Measurements from ENCODE around the gene SLC25A29. TPM values are rescaled to one million over a fixed set of nuclear protein-coding genes. Genes with fewer than 3 reads are reported as not detected.
"Not testable (repeated sequence)": the region's sequence is repeated elsewhere in the genome, so short reads cannot be mapped to it uniquely, and the experiment has no call there.

The SLC25A29 gene
- total RNA-seq, 6 experiments from 2014 or later: 14.1 to 30.3 (median 18.2) TPM

DNA sequence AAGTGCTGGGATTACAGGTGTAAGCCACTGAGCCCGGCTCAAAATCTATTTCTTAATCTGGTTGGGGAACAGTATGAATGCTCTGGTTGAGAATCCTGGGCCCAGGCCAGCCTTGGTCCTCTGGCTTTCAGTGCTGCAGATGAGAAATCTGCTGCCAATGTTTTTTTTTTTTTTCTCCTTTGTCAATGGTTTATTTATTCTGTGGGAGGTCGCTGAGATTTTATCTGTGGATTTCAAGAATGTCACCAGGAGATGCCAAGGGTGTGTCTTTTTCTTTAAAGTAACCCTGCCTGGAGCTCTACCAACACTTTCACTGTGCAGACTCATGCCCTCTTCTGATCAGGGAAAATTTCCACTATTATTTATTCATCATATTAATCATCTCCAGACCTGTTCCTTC is 3.6 kb downstream of the SLC25A29 start:
- intact Hi-C loops (cut with DNase I): loop anchor here (5.0 to 10.0 kb wide), 2 partner anchors 72 to 75 kb away; partner anchors contain the start of gene WDR25 (in 2 of the 2)
- Histone ChIP-seq H3K27ac (no peak overlapping the region), H3K4me3 (no peak overlapping the region), H3K9me3 (no peaks in the 10 kb centered on the region), H3K36me3 (no peaks in the 10 kb centered on the region), H3K4me1 (peaks cover 0 to 13% (median 2%) of the 10 kb centered on the region in 4 donors), H3K27me3 (no peaks in the 10 kb centered on the region)
- 29% methylated on average over 2 of the region's 2 CpGs for WGBS (ENCODE audit: insufficient coverage, low coverage, low lambda C conversion rate, missing lambda C conversion rate)
- DNase-seq (no peak), ATAC-seq (no peak)
- TF ChIP-seq, protein P1, sequence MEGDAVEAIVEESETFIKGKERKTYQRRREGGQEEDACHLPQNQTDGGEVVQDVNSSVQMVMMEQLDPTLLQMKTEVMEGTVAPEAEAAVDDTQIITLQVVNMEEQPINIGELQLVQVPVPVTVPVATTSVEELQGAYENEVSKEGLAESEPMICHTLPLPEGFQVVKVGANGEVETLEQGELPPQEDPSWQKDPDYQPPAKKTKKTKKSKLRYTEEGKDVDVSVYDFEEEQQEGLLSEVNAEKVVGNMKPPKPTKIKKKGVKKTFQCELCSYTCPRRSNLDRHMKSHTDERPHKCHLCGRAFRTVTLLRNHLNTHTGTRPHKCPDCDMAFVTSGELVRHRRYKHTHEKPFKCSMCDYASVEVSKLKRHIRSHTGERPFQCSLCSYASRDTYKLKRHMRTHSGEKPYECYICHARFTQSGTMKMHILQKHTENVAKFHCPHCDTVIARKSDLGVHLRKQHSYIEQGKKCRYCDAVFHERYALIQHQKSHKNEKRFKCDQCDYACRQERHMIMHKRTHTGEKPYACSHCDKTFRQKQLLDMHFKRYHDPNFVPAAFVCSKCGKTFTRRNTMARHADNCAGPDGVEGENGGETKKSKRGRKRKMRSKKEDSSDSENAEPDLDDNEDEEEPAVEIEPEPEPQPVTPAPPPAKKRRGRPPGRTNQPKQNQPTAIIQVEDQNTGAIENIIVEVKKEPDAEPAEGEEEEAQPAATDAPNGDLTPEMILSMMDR (IDR thresholded peaks at IDR 0.05): no peak
- TF ChIP-seq POLR2A (IDR thresholded peaks at IDR 0.05): no peak

DNA sequence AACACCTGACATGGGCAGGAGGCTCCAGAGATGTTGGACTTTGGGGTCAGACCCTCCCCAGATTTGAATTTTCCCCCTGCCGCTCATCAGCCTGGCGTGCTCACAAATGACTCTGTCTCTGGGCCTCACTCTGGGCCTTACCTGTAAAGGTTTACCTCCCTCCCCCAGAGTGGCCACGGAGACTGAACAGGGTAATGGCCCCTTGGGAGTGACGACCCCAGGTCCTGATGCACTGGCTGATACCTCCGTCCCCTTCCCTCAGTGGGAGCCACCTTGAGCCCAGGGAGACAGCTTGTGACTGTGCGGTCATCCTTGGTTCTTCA is 7.0 kb downstream of the SLC25A29 start:
- no peak for ATAC-seq
- WGBS (ENCODE audit: insufficient coverage, low coverage, low lambda C conversion rate, missing lambda C conversion rate): no CpG with 5 or more reads among the region's 6 CpGs
- H3K36me3 ChIP-seq: no peaks in the 10 kb centered on the region
- no peaks in the 10 kb centered on the region for H3K4me1 ChIP-seq
- no peak overlapping the region for H3K27ac ChIP-seq
- no peak overlapping the region for H3K4me3 ChIP-seq
- no peaks in the 10 kb centered on the region for H3K9me3 ChIP-seq
- intact Hi-C loops (cut with DNase I): no loop called here
- TF ChIP-seq POLR2A (IDR thresholded peaks at IDR 0.05): no peak
- TF ChIP-seq, protein P1 (IDR thresholded peaks at IDR 0.05): no peak
- DNase-seq: peak in 2 of 3 donors; percentile 6 to 32
- H3K27me3 ChIP-seq: no peaks in the 10 kb centered on the region

DNA sequence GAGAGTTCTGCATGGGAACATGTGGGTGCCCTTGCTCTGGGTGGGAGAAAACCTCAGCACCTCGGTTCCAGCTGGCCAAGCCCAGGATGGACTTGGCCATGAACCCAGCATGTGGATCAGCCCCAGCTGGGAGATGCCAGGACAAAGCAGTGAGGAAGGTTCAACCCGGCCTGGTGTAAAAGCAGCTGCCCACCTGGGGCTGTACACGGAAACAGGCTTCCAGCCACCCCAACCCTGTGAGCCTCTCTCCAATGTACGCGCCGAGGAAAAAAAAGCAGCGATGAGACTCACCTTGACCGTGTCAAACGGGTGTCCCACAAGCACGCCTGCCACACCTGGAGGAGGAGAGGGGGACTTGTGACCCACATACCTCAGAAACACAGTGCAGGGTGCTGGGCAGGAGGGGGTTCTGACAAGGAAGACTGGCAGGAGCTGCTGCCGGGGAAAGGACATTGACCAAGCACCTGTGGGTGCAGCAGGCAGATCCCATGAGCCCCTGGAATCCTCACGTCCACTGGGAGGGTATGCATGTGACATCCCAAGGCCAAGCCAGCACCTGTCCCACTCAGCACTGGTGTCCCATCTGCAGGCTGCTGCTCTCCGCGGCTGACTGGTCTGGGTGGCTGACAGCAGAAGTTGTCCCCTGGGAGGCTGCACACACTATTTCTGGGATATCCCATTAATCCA is 7.5 kb downstream of the SLC25A29 start:
- Histone ChIP-seq H3K9me3 (no peaks in the 10 kb centered on the region), H3K4me1 (no peaks in the 10 kb centered on the region), H3K36me3 (no peaks in the 10 kb centered on the region), H3K27ac (no peak overlapping the region), H3K27me3 (no peaks in the 10 kb centered on the region), H3K4me3 (no peak overlapping the region)
- no peak for ATAC-seq
- no peak for TF ChIP-seq POLR2A (IDR thresholded peaks at IDR 0.05)
- TF ChIP-seq, protein P1 (IDR thresholded peaks at IDR 0.05): no peak
- 80% methylated on average over 5 of the region's 14 CpGs for WGBS (ENCODE audit: insufficient coverage, low coverage, low lambda C conversion rate, missing lambda C conversion rate)
- intact Hi-C loops (cut with DNase I): no loop called here
- peak in 2 of 3 donors; percentile 10 to 35 for DNase-seq

DNA sequence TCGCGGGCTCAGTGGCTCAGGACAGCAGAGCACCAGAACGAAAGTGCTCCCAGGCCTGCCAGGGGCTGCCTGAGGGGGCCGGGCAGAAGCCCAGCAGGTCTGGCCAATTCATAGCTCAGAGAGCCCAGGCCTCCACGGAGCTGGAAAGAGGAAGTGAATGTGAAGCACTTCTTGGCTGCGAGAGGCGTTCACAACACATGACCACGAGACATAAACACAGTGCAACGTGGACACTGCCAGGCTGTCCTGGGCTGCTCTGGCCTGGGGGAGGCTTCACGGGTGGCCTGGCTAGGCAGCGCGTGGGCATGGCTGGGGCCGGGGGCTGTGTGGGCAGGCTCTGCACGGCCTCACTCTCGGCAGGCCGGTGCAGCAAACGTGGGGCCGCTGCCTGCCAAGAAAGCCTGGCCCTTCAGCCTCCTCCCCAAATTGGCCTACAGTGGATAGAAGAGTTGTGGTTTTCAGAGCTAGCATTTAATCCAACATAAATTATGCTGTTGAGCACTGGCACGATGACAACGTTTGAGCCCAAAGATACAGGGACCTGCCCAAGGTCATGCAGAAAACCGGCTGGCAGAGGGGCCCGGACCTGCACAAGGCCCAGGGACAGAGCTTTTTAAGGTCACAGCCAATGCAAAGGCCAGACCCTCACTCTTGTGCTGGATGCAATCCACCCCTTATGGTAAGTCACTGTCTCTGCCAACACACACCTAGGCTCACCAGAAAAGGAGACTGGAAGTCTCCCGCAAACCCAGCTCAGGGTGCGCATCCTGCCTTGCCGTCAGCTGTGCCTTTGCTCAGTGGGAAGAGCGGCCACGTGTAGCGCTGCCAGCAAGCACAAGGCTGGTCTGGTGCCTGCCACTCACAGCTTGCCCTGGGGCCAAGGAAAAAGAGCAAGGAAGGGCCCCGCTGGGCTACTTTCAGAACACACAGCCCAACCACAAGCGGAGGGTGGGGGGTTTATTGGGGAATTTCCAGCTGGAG is 8.6 kb downstream of the SLC25A29 start:
- intact Hi-C loops (cut with DNase I): no loop called here
- Histone ChIP-seq H3K27me3 (no peaks in the 10 kb centered on the region), H3K4me1 (no peaks in the 10 kb centered on the region), H3K36me3 (no peaks in the 10 kb centered on the region), H3K4me3 (no peak overlapping the region), H3K9me3 (no peaks in the 10 kb centered on the region), H3K27ac (no peak overlapping the region)
- ATAC-seq (peak; percentile 64 to 87 (median 74)), DNase-seq (peak in 2 of 3 donors; percentile 45 to 70)
- TF ChIP-seq, protein P1 (IDR thresholded peaks at IDR 0.05): no peak
- TF ChIP-seq POLR2A (IDR thresholded peaks at IDR 0.05): no peak
- 46% methylated on average over 8 of the region's 30 CpGs for WGBS (ENCODE audit: insufficient coverage, low coverage, low lambda C conversion rate, missing lambda C conversion rate)

DNA sequence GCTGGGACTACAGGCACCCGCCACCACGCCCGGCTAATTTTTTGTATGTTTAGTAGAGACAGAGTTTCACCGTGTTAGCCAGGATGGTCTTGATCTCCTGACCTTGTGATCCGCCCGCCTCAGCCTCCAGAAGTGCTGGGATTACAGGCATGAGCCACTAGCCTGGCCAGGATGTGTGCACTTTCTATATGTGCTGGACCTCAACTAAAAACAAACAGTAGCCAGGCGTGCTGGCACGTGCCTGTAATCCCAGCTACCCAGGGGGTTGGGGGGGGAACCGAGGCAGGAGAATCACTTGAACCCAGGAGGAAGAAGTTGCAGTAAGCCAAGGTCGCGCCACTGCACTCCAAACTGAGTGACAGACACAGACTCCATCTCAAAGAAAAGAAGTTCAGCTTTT is 9.5 kb downstream of the SLC25A29 start:
- H3K36me3 ChIP-seq; H3K4me1 ChIP-seq; intact Hi-C loops (cut with DNase I); H3K4me3 ChIP-seq; ATAC-seq; H3K27me3 ChIP-seq; H3K9me3 ChIP-seq; H3K27ac ChIP-seq: not testable (repeated sequence)
- 85% methylated on average over 5 of the region's 11 CpGs for WGBS (ENCODE audit: insufficient coverage, low coverage, low lambda C conversion rate, missing lambda C conversion rate)
- peak in 2 of 3 donors; percentile 13 to 23 for DNase-seq
